Endodermal cell (in vitro differentiated cells): ENCODE results near the gene SEMA6C. TPM values are rescaled to one million over a fixed set of nuclear protein-coding genes. Genes with fewer than 3 reads are reported as not detected.

Source experiments
- DNase-seq: peaks from one replicate; pipeline ENCODE4 v3.0.0-alpha.2; 2017
- H3K27ac ChIP-seq: 2 replicates; pipeline ENCODE4 v1.5.1; 2013; ENCODE audit warnings: mild to moderate bottlenecking, low read depth, low read length, moderate library complexity
- H3K27me3 ChIP-seq: 2 replicates; pipeline ENCODE4 v1.6.1; 2013; ENCODE audit warnings: mild to moderate bottlenecking, low read length, moderate library complexity; ENCODE audit not compliant: insufficient read depth, control insufficient read depth, poor library complexity, severe bottlenecking
- H3K36me3 ChIP-seq: 2 replicates; pipeline ENCODE4 v1.7.0; 2013; ENCODE audit warnings: mild to moderate bottlenecking, low read length, moderate library complexity; ENCODE audit not compliant: control insufficient read depth, insufficient read depth
- H3K4me1 ChIP-seq: one replicate; pipeline ENCODE4 v1.7.0; 2013; ENCODE audit warnings: low read length; ENCODE audit not compliant: control insufficient read depth, insufficient read depth
- H3K4me3 ChIP-seq: 2 replicates; pipeline ENCODE4 v1.5.1; 2013; ENCODE audit warnings: mild to moderate bottlenecking, low read length, moderate library complexity
- H3K9ac ChIP-seq: 2 replicates; pipeline ENCODE4 v1.6.1; 2013; ENCODE audit warnings: mild to moderate bottlenecking, low read length, moderate library complexity; ENCODE audit not compliant: poor library complexity, severe bottlenecking; ENCODE audit errors: extremely low read depth
- H3K9me3 ChIP-seq: 2 replicates; pipeline ENCODE4 v1.6.1; 2013; ENCODE audit warnings: mild to moderate bottlenecking, low read length, moderate library complexity; ENCODE audit not compliant: control insufficient read depth
- H3K27ac Mint-ChIP-seq: 2 replicates; pipeline ENCODE4 v1.8.0; 2020; ENCODE audit warnings: mixed read lengths
- H3K27me3 Mint-ChIP-seq: 2 replicates; pipeline ENCODE4 v1.8.0; 2021; ENCODE audit warnings: mild to moderate bottlenecking, mixed read lengths; ENCODE audit not compliant: insufficient read depth
- H3K36me3 Mint-ChIP-seq: 2 replicates; pipeline ENCODE4 v1.8.0; 2020; ENCODE audit warnings: low read depth, mixed read lengths
- H3K4me1 Mint-ChIP-seq: 2 replicates; pipeline ENCODE4 v1.8.0; 2020; ENCODE audit warnings: mixed read lengths
- H3K4me3 Mint-ChIP-seq: 2 replicates; pipeline ENCODE4 v1.8.0; 2020; ENCODE audit warnings: mild to moderate bottlenecking, moderate library complexity, mixed read lengths
- H3K9me3 Mint-ChIP-seq: 2 replicates; pipeline ENCODE4 v1.8.0; 2020; ENCODE audit warnings: mild to moderate bottlenecking, mixed read lengths
- CTCF ChIP-seq: fragments of 200-600 bp; sonication (generic); conservative IDR thresholded peaks from 2 replicates; pipeline ENCODE4 v1.5.0; 2021; ENCODE audit warnings: antibody characterized with exemption, mild to moderate bottlenecking
- WGBS, 2 experiments: methylation state at CpG; one replicate each; pipeline versions ENCODE4 v1.1.5 to v1.1.7; 2013; ENCODE audit warnings: missing lambda C conversion rate in 2 of 2, mixed read lengths in 1 of 2; ENCODE audit not compliant: insufficient coverage in 1 of 2, insufficient read length in 1 of 2; 5-methylcytosine and 5-hydroxymethylcytosine counted together
- total RNA-seq, 2 donors: library from RNA; stranded (reverse); fragmentation: NEBNext Ultra II Directional in 1 of 2; extraction: Animal tissue kit (Norgen Biotek cat#: 25700) in 1 of 2; gene quantifications; 2 replicates in 1 of 2; 3 replicates in 1 of 2; pipeline ENCODE4 v1.2.1, GENCODE V29; 2021

SEMA6C gene
- total RNA-seq, 2 donors from 2014 or later = 23.8 to 26.5 TPM

- Histone ChIP-seq H3K9ac (peak overlapping the region; percentile 70), H3K27ac (peak overlapping the region; percentile 69), H3K36me3 (peaks cover 38% of the 10 kb centered on the region), H3K4me3 (peak overlapping the region; percentile 95), H3K9me3 (no peaks in the 10 kb centered on the region), H3K27me3 (no peaks in the 10 kb centered on the region), H3K4me1 (peaks cover 5% of the 10 kb centered on the region)
- TF ChIP-seq CTCF = no peak
- no peaks in the 10 kb centered on the region for H3K27me3 Mint-ChIP-seq
- H3K4me3 Mint-ChIP-seq = peak overlapping the region; percentile 91
- H3K27ac Mint-ChIP-seq = peak overlapping the region; percentile 94
- 2 to 3% methylated on average over 6 to 15 of the region's 15 CpGs for WGBS, 2 experiments
- DNase-seq = no peak
- peaks cover 14% of the 10 kb centered on the region for H3K4me1 Mint-ChIP-seq
- no peaks in the 10 kb centered on the region for H3K9me3 Mint-ChIP-seq
- H3K36me3 Mint-ChIP-seq = peaks cover 39% of the 10 kb centered on the region
Observed at GRCh38 chr1:151165281-151165737, 18.9 kb upstream of the SEMA6C start.

- H3K4me3 ChIP-seq = peak overlapping the region; percentile 95
- H3K4me1 ChIP-seq = peaks cover 5% of the 10 kb centered on the region
- H3K27me3 Mint-ChIP-seq = no peaks in the 10 kb centered on the region
- WGBS, 2 experiments = 39 to 44% methylated on average over 8 to 11 of the region's 11 CpGs
- H3K36me3 ChIP-seq = peaks cover 38% of the 10 kb centered on the region
- H3K27ac Mint-ChIP-seq = peak overlapping the region; percentile 94
- peaks cover 40% of the 10 kb centered on the region for H3K36me3 Mint-ChIP-seq
- DNase-seq = peak; percentile 84
- H3K27ac ChIP-seq = peak overlapping the region; percentile 42
- no peaks in the 10 kb centered on the region for H3K9me3 ChIP-seq
- H3K9ac ChIP-seq = peak overlapping the region; percentile 70
- H3K27me3 ChIP-seq = no peaks in the 10 kb centered on the region
- H3K9me3 Mint-ChIP-seq = no peaks in the 10 kb centered on the region
- H3K4me1 Mint-ChIP-seq = peaks cover 14% of the 10 kb centered on the region
- peak overlapping the region; percentile 91 for H3K4me3 Mint-ChIP-seq
- no peak for TF ChIP-seq CTCF
Observed at GRCh38 chr1:151164732-151165280, 18.4 kb upstream of the SEMA6C start.

DNA sequence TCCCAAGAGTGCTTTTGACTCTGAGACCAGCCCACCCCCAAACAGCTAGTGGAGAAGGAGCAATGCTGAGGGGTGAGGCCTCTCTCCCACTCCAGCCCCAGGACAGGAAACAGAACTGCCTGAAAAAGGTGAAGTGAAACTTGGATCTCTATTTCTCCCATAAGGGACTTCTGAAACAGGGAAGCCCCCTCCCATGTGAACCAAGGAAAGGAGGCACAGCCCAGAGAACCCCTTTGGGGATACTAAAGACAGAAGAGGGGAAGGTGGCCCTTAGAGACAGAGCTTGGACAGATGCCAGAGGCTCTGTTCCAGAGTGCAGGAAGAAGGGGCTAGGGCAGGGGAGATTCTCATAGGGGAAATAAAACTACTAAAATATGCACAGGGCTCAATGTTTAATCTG, 12.9 kb upstream of the SEMA6C start:
- Mint-ChIP-seq H3K9me3 (no peaks in the 10 kb centered on the region), H3K27me3 (no peaks in the 10 kb centered on the region), H3K36me3 (peaks cover 32% of the 10 kb centered on the region), H3K27ac (peak overlapping the region; percentile 87), H3K4me1 (peaks cover 5% of the 10 kb centered on the region), H3K4me3 (no peak overlapping the region)
- no peak for DNase-seq
- Histone ChIP-seq H3K4me1 (no peaks in the 10 kb centered on the region), H3K27ac (no peak overlapping the region), H3K9ac (no peak overlapping the region), H3K27me3 (no peaks in the 10 kb centered on the region), H3K9me3 (no peaks in the 10 kb centered on the region), H3K4me3 (no peak overlapping the region), H3K36me3 (peaks cover 45% of the 10 kb centered on the region)
- TF ChIP-seq CTCF = no peak
